SIG-M5 (cell line): ENCODE data around the gene MED31.
A peak's percentile ranks its signal among the peaks of the same experiment; 100 is the strongest.
"Not testable (repeated sequence)": the region's sequence is repeated elsewhere in the genome, so short reads cannot be mapped to it uniquely, and the experiment has no call there.

Source experiments
- DNase-seq: peaks from one replicate; lab custom pipeline; 2025; lab: John Stamatoyannopoulos, UW

The MED31 gene

DNA sequence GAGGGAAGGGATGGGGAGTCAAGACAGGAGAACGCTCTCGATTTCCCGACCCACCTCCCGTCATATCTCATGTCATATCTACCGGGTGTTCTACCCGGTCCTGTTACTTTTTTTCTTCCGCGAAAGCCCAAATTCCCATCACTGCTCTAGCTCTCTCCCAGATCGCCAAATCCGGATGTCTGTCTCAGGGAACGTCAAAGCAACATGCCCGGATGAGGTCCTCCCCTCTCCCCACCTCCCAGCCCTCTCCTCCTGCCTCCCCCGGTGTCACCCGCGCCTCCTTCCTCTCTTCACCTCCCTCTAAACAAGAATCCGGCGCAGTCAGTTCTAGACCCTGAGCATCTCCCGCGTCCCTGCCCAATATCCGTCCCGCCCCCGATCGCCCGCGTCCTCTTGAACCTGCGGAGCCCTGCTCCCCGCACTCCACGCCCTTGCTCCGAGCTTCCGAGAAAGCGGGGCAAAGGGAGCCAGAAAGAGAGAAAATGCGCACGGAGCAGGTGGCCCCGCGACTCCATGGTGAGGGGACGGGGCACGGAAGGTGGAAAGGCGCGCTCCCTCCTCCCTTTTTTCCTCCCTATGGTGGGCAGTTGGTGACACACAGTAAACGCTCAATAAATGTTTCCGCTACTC, 4.4 kb upstream of the MED31 start:
- not testable (repeated sequence) for DNase-seq

GRCh38 chr17:6654841-6655731, 3.7 kb upstream of the MED31 start:
- no peak for DNase-seq

DNA sequence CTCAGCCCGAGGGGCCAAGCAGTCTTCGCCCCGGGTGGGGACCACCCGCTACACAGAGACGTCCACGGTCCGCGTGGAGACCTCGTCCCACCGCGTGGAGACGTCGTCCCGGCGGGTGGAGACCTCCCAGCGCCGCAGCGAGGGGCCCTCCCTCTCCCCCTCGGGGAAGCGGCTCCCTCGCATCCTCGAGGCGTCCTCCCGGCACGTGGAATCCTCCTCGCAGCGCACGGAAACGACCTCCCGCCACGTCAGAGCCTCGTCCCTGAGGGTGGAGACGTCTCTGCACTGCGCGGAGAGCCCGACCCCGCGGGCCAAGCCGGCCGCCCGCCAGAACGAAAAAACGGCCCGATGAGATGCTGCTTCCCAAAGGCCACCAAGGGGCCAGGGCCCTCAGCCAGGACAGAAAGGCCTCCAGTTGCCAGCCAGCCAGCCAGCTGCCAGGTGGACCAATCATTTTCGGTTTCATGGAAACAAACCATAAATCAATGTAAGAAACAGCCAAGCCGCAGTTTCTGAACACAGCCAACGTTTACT, 581 bp upstream of the MED31 start:
- no peak for DNase-seq

DNA sequence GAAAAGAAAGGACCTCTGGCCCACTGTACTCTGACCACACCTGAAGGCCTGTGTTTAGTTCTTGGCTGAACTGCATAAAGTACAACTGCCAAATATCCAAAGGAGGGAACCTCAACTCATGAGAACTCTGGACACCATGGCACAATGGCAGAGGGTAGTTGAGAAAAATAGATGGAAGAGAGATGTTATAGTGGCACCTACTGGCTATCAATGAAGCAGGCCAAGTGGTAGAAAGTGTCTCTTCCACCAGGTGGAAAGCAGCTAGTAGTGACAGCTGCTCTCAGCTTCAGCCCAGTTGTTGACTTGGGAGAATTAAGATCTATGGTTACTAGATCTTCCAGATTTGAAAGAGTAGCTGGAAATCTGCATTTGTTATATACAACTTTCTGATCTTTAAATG, 3.2 kb downstream of the MED31 start:
- DNase-seq, result no peak

DNA sequence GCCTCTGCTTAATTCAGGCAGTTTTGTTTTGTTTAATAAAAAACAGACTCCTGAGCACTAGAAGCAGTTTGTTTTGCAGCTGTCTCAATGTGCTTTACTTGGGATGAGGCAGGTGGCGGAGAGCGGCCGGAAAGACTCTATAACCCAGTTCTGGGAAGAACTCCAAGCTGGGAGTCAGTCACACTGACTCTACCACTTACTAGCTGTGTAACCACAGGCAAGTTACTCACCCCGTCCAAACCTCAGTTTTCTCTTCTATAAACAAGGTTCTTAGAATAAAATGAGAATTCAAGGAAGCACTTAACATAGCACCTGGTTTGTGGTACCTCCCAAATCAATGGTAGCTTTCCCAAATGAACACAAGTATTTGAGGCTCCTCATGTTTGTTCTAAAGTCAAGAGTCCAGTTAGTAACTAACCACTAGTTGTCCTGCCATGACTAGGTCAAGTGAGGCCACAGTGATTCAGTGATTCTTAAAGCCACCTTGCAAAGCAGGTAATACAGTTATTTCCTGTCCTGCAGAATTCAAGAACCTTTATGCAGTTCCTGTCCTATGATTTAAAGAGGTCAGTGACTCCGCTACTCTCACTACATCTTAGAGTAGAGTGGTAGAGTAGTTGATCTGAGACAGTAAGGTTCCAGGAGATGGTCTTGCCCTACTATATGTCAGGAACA, 7.8 kb downstream of the MED31 start:
- no peak for DNase-seq

GRCh38 chr17:6642592-6642991, 8.8 kb downstream of the MED31 start:
- DNase-seq, result no peak

DNA sequence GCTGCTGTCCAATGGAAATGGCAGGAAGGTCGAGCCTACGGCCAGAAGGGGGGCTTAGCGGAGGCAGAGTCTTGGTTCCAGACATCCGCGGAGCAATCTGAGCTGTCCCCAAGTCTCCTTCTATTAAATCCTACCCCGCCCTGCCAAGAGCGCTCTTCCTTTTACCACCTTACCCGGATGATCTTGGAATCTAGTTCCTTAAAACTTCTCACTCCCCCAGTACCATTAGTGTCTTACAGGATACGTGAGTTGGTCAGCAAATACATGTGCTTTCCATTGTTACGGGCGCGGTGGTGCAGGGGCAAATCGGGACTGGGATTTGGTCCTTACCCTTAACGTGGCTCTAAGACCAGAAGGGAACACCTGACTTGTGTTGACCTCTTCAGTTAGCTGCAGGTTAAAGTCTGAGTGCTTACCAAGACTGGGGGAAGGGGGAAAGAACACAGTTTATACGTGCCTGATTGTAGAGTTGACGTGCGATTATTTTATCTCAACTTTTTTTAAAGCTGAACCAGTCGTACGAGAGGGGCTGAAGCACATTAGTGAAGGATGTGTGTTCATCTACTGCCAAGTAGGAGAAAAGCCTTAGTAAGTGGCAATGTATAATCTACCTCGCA, 10.1 kb downstream of the MED31 start:
- DNase-seq, result no peak

DNA sequence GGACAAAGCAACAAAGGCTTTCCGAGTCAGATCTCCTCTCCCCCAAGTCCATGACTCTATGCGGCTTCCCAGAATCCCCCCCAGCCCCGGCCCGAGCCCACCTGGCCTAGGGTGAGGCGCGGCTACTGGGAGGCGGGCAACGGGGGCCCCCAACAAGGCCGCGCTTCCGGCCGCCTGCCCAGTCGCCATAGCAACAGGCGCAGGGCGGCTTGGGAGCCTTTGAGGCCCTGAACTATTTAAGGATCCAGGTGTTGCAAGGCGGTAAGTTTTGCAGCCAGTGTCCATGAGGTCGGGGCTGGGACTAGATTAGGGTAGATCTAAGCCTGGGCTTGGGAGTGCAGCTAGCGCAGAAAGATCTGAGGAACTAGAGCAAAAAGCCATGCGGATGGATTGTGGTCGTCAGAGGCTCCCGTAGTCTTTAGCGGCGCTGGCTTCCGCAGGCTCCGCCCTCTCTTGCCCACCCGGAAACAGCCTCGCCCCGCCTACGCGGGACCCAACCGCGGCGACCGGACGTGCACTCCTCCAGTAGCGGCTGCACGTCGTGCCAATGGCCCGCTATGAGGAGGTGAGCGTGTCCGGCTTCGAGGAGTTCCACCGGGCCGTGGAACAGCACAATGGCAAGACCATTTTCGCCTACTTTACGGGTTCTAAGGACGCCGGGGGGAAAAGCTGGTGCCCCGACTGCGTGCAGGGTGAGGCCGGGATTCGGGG, 10.7 kb downstream of the MED31 start, which contains the start of the genes KIAA0753 and TXNDC17:
KIAA0753 (minus strand) TSS at position 176 of the 711 bp plus-strand sequence. CDS start 5,608 bp downstream, outside the sequence.
TXNDC17 (plus strand) TSS at position 525 of the 711 bp plus-strand sequence; CDS start at position 548, 23 bp downstream.
- peak; percentile 49 for DNase-seq

- no peak for DNase-seq
These were observed 11.5 kb downstream of the MED31 start for GRCh38 chr17:6639586-6640535.

DNA sequence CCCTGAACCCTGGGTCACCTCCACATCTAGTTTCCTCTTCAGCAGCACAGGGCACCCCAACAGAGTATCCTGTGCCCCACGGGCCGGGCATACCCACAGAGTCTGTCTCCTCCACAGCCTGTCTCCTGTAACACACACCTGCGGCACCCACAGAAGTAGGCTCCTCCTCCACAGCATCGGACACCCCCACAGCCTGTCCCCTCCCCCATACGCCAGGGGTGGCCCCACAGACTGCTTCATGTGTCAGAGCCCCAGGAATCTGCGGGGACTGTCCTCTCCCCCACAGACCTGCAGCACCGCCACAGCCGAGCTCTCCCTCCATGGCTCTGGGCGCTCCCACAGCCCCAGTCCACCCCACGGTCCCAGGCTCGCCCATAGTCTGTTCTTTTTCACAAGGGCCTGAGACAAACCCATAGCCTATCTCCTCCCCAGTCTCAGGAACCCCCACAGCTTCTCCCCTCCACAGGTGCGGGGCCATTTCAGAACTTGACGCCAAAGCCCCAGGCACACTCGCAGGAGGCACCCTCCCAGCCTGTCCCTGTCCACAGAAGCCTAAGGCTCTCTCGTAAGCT, 12.3 kb downstream of the MED31 start:
- DNase-seq, result no peak

- DNase-seq, result no peak
These were observed 13.1 kb downstream of the MED31 start for GRCh38 chr17:6638046-6638908.

- DNase-seq, result no peak
These were observed 14.0 kb downstream of the MED31 start for GRCh38 chr17:6637458-6637840.

DNA sequence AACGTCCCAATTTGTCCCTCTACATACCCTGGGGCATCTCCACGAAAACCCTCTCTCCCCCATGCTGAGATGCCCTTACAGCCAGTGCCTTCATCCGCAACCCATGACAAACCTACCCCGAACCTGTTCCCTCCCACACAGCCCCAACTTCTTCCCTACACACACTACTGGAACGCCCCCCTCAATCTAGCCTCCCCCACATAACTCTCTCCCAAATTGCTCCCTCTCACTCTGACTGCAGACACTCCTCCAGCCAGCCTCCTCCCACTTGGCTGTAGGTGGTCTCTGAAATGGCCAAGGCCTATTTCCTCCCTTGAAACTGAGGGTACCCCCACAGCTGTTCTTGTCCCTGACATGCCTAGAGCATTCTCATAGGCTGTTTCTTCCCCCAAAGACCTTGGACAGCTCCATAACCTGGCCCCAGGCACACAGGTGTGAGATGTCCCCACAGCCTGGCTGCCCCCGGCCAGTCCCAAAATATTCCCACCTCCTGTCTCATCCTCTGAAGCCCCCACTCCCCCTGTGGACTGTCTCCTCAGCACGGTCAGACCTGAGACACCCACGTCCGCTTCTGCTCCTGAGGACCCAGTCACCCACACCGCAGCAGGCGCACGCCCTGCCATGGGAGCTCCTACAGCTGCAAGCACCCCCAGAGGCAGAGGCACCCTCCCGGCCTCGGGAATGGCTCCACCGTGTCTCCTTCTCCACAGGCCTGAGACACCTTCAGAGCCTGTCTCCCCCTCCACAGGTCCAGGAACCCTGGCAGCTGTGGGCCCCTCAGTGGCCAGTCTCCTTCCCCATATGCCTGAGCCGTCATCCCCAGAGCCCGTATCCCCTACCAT, 14.6 kb downstream of the MED31 start:
- no peak for DNase-seq

GRCh38 chr17:6636105-6636504, 15.3 kb downstream of the MED31 start:
- no peak for DNase-seq

- DNase-seq, result no peak
These were observed 18.1 kb downstream of the MED31 start for GRCh38 chr17:6633263-6633662.

GRCh38 chr17:6632530-6632929, 18.9 kb downstream of the MED31 start:
- DNase-seq, result no peak

- no peak for DNase-seq
These were observed 21.0 kb downstream of the MED31 start for GRCh38 chr17:6630390-6630789.

GRCh38 chr17:6627019-6627418, 24.4 kb downstream of the MED31 start:
- DNase-seq, result no peak
